HG03064 (cell line): ENCODE data around the gene LEMD1.
"Not testable (repeated sequence)": the region's sequence is repeated elsewhere in the genome, so short reads cannot be mapped to it uniquely, and the experiment has no call there.

Experiments used
- ATAC-seq: cut with Tn5 transposase; IDR thresholded peaks from one replicate; pipeline ENCODE4 v1.9.1; 2021; ENCODE audit warnings: low read depth; ENCODE audit not compliant: unreplicated experiment

Gene LEMD1

DNA sequence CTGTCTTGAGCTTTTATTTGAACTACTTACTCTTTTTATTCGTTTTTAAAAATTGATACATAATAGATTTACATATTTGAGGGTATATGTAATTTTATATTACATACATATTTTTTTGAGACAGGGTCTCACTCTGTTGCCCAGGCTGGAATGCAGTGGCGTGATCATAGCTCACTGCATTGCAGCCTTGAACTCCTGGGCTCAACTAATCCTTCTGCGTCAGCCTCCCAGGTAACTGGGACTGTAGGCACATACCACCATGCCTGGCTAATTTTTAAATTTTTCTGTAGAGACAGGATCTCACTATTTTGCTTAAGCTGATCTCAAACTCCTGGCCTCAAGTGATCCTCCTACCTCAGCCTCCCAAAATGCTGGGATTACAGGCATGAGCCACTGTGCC is 38.9 kb downstream of the LEMD1 start:
- not testable (repeated sequence) for ATAC-seq

GRCh38 chr1:205382561-205382960 is 39.3 kb downstream of the LEMD1 start:
- no peak for ATAC-seq

GRCh38 chr1:205381305-205381704 is 40.6 kb downstream of the LEMD1 start:
- ATAC-seq: no peak

DNA sequence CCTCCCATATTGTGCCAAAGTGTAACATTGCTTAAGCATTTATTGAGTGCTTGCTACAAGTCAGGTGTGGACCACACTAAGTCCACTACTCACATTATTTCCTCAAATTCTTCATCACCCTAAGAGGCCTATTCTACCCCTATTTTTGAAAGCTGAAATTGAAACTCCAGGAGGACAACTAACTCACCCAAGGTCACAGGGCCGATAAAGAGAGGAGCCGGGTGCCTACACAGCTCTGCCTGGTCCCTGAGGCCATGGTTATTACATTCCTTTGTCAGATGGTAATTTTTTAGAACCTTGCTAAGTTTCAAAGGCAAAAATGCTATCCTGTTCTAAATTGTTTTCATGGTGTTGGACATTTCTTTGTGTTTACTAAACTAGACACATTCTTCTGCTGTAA is 41.0 kb downstream of the LEMD1 start:
- no peak for ATAC-seq

DNA sequence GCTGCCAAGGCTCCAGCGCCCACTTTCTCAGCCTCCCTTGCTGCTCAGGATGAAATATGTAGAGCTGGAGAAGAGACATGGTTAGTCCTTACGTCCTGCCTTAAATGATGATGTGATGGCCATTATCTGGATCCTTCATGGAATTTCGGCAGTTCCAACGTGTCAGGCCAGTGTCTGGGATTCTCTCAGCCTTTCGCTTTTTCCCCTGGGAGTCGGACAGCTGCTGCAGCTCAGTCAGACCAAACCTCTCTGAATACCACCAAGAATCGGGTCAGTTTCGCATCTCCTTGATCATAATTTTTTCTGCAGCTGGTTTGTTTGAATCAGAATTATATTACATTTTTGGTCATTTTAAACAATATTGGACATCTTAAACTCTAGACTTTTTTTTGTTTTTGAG is 42.8 kb downstream of the LEMD1 start:
- ATAC-seq: no peak

- ATAC-seq: no peak
Measured at GRCh38 chr1:205377355-205377754, 44.5 kb downstream of the LEMD1 start.

DNA sequence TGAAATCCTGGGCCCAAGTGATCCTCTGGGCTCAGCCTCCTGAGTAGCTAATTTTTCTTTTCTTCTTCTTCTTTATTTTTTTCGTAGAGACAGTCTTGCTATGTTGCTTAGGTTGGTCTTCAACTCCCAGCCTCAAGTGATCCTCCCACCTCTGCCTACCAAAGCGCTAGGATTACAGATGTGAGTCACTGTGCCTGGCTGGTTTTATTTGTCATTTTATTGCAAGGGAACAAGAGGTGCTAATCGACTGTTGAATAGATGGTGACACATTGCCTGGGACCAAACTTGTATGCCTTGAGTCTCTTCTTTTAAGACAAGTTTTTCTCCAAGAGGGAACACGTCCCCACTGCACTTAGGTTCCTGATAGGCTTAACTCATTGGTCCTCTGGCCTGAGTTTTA is 45.1 kb downstream of the LEMD1 start:
- no peak for ATAC-seq

- no peak for ATAC-seq
Measured at GRCh38 chr1:205375835-205376545, 45.9 kb downstream of the LEMD1 start.

GRCh38 chr1:205374210-205375078 is 47.4 kb downstream of the LEMD1 start:
- ATAC-seq: no peak

- no peak for ATAC-seq
Measured at GRCh38 chr1:205373798-205374175, 48.1 kb downstream of the LEMD1 start.

DNA sequence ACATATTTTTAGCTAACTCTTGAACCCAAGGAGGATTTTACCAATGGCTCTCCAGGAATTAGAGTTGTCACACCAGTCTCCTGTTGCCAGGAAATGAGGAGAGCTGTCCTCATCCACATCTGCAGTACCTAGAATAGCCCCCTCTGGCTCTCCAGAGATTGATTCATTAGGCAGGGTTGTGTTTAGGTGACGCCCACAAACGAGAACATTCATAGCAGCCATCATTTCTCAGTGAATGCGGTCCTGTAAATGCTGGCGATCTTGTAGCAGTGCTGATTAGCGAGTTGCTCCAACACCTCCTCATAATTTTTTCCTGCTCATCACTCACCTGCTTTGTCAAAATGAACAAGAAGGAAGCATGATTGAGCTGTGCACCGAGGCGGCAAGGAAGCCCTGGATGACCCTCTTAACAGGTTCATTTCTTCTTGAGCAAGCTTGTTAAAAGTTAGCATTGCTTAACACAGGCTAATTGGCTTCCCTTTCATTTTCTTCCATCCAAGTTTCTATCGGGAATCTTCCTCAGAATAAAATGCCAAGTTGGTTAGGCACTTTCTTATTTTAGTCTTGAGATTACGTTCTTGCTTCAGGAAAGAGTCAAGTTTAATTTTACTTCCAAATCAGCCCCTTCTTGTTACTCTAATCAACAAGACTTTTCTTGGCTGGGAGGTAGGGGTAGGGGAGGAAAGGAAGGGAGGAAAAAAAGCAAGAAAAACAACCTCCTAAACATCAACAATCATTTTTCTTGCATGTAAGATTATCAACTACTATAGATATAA is 48.6 kb downstream of the LEMD1 start:
- no peak for ATAC-seq

DNA sequence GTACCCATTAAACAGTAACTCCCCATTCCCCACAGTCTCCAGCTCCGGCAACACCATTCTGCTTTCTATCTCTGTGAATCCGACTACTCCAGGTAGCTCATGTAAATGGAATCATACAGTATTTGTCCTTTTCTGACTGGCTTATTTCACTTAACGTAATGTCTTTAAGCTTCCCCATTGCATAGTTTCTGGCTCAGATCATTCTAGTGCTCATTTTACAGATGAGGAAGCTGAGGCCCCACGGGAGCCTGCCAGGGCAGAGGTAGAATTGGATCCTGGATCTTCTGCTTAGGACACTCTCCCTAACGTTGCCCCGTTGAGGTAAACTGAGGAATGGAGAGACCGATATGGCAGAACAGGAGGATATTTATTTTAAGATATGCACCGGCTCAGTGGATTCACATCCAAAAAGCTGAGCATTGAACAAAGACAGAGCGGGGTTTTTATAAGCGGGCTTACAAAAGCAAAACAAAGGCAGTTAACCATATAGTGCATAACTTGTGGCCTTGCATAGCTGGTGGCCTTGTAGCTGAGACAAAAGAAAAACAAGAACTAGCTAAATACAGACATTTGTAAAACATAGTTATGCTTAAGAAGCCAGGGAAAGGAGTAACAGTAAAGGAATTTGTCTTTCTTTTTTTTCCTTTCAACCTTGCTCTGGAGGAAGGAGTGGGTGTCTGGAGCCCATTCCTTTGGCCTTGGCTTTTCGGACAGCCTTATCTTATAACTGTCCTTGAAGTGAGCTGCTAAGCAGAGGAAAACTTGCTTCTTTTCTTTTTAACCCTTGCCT is 49.8 kb downstream of the LEMD1 start:
- no peak for ATAC-seq

- ATAC-seq: no peak
Measured at GRCh38 chr1:205370780-205371179, 51.1 kb downstream of the LEMD1 start.

DNA sequence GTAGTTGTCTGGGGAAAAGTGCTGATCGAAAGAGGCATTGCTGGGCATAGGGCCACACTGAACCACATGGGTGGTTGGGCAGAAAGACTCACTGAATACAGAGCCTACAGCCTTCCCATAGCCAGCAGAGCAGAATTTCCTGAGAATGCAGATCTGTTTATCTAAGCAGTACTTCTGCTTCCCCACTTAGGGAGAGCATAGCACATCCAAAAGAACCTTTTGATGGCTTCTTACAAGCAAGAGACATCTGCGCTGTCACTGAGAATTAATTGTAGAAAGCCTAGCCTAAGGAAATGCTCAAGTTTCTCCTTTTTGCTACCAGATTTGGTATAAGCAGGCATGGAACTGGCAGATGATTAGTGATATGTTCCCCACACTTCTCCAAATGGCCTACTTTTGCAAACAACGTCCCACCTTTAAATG is 52.1 kb downstream of the LEMD1 start:
- ATAC-seq: no peak

DNA sequence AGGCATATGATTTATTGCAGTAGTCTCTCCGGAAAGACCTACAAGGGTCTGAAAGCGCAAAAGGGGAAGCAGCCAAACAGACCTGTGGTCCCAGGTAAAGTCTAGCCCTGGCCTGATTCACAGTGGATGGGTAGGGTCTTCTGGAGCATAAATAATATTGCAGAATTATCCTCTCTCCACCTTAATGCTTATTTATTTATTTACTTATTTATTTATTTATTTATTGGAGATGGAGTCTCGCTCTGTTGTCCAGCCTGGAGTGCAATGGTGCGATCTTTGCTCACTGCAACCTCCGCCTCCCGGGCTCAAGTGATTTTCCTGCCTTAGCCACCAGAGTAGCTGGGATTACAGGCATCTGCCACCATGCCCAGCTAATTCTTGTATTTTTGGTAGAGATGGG is 53.4 kb downstream of the LEMD1 start:
- ATAC-seq: no peak

DNA sequence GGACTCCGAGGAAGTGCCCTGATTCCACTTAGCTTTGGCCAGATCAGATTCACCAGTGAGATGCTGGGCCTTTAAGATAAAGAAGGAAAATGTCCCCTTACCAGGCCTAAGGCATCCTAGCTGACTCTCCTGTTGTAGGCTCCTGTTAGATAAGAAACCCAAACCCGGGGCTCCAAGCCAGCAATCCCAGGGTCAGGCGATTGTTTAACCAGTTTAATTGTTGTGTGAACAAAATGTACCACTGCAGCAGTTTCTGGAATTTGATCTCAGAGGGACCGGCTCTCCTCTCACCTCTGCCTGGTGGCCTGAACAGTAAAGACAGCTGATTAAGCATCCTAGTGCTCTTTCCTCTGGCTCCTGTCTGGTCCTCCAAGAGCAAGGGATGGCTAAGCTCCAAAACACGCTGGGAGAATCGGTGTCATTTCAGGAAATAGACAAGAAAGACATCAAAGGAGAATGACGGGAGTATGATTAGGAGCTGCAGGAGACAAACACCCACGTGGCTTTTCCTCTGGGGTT is 55.9 kb downstream of the LEMD1 start:
- ATAC-seq: no peak

- not testable (repeated sequence) for ATAC-seq
Measured at GRCh38 chr1:205365086-205365485, 56.8 kb downstream of the LEMD1 start.

- no peak for ATAC-seq
Measured at GRCh38 chr1:205360891-205361290, 61.0 kb downstream of the LEMD1 start.

DNA sequence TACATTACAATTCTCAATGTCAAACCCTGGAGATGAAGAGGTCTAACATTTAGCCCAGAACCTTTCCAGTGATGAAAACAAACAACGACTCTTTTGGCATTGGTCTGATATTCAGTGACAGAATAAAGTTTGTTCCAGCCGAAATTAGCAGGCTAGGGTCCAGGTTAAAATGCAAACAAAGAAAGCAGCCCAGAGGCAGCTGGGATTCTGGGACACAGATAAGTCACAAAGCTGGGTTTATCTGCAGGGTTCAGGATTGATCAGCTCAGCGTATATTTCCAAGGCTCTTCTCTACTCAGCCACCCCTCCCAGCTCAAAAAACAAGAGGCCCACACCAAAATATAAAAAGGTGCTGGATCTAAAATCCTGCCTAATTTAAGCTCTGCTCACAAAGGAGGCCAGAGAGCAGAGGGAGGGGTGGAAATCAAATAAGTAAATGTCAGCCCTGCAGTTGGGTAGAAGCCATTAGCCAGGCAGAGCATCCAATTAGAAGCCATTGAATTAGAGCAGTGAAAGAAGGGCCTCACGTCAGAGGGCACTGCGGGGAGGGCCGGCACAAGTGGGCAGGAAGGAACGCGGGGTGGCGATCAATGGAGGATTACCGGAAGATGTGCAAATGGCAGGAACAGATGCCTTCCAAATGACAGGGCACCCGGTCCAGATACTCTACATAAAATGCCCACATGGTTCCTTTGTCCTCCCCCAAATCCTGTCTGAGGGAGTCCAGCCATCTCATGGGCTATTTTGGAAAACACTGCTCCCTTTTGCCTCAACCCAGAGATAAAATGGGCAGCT is 61.9 kb downstream of the LEMD1 start:
- no peak for ATAC-seq
